ENCODE measurements around the gene PURA. TPM values are rescaled to one million over a fixed set of nuclear protein-coding genes. Genes with fewer than 3 reads are reported as not detected.
A peak's percentile ranks its signal among the peaks of the same experiment; 100 is the strongest.
"Not testable (repeated sequence)": the region's sequence is repeated elsewhere in the genome, so short reads cannot be mapped to it uniquely, and the experiment has no call there.

Gene PURA
- total RNA-seq, 1 donor from 2014 or later, result 26.8 TPM

DNA sequence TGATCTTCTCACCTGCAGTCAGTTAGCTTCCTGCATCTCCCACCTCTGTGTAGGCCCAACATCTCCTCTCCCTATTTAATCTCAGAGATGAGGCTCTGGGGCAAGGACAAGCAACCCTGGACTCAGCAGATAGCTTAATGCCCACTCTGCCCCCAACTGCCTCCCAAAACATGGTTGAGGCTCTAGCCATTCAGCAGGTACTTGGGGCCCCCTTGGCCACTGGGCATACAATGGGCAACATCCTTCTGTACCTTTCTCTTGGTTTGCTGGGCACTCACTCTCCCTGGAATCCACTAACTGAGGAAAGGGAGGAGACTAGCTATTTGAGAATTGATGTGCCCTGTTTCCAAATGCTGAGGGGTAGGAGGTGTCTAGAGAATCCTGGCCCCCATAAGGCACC lies 21.2 kb downstream of the PURA start:
- peak; percentile 15 for DNase-seq (ENCODE audit: low spot score)

GRCh38 chr5:140136624-140137023 lies 22.7 kb downstream of the PURA start:
- no peak for DNase-seq (ENCODE audit: low spot score)

GRCh38 chr5:140140435-140140834 lies 26.5 kb downstream of the PURA start:
- DNase-seq (ENCODE audit: low spot score), result no peak

DNA sequence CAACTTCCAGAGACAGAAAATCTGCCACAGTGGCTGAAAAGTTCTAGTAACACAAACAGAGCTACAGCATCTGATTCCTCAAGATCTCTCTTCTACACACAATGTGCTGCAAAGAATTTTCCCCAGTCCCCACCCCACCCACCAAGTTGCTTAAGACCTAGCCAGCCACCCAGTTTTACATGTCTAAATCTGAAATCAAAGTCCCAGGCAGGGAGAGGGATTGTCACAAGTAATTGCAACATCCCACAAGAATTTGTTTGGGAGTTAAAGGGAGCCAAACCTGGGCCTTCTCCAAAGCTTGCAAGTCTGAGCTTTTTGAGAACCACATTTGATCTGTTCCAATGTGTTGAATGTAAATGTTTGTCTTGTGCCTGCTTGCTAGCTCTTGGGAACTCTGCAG lies 27.3 kb downstream of the PURA start:
- no peak for DNase-seq (ENCODE audit: low spot score)

GRCh38 chr5:140142246-140142645 lies 28.3 kb downstream of the PURA start:
- no peak for DNase-seq (ENCODE audit: low spot score)

DNA sequence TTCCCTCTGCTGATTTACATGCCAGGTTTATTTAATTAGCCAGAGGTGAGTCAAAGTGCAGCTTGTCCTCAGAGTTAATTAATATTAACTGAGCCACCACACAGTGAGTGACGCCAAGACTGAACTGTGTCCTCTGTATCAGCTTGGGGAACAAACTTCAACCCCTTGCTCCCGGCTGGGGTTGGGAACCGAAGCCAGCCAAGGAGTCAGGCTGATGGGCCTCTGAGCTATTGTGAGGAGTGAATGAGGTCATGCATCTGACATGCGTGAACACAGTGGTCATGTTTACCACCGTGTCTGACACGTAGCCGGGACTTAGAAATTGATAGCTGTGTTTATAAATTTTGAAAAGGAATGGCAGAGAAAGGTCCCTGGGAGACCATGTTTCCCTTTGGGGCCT lies 28.9 kb downstream of the PURA start:
- no peak for DNase-seq (ENCODE audit: low spot score)

GRCh38 chr5:140143521-140144258 lies 29.8 kb downstream of the PURA start:
- no peak for DNase-seq (ENCODE audit: low spot score)

GRCh38 chr5:140145256-140145655 lies 31.3 kb downstream of the PURA start:
- DNase-seq (ENCODE audit: low spot score), result no peak

- peak; percentile 71 for DNase-seq (ENCODE audit: low spot score)
Measured at GRCh38 chr5:140145818-140146522, 32.1 kb downstream of the PURA start.

- DNase-seq (ENCODE audit: low spot score), result no peak
Measured at GRCh38 chr5:140146523-140146842, 32.6 kb downstream of the PURA start.

GRCh38 chr5:140147460-140147859 lies 33.6 kb downstream of the PURA start:
- no peak for DNase-seq (ENCODE audit: low spot score)

GRCh38 chr5:140148508-140148907 lies 34.6 kb downstream of the PURA start:
- no peak for DNase-seq (ENCODE audit: low spot score)

DNA sequence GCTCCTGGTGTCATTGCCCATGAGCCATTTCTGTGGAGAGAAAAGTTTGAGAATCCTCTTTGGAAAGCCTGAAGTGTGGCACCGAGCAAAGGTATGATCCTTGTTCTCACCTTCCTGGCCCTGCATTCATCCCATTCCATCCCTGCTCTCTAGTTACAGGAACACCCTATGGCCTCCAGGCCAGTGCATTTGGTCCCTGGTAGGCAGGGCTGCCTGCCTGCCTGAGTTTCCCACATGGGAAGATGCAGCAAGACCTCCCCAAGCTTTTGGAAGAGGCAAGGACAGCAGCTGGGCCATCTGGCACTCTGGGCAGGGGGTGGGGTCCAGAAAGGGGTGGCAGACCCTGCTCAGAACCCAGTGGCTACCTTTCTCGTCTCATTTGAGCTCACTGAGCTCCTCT lies 36.3 kb downstream of the PURA start:
- DNase-seq (ENCODE audit: low spot score), result no peak

- DNase-seq (ENCODE audit: low spot score), result no peak
Measured at GRCh38 chr5:140151144-140152021, 37.5 kb downstream of the PURA start.

DNA sequence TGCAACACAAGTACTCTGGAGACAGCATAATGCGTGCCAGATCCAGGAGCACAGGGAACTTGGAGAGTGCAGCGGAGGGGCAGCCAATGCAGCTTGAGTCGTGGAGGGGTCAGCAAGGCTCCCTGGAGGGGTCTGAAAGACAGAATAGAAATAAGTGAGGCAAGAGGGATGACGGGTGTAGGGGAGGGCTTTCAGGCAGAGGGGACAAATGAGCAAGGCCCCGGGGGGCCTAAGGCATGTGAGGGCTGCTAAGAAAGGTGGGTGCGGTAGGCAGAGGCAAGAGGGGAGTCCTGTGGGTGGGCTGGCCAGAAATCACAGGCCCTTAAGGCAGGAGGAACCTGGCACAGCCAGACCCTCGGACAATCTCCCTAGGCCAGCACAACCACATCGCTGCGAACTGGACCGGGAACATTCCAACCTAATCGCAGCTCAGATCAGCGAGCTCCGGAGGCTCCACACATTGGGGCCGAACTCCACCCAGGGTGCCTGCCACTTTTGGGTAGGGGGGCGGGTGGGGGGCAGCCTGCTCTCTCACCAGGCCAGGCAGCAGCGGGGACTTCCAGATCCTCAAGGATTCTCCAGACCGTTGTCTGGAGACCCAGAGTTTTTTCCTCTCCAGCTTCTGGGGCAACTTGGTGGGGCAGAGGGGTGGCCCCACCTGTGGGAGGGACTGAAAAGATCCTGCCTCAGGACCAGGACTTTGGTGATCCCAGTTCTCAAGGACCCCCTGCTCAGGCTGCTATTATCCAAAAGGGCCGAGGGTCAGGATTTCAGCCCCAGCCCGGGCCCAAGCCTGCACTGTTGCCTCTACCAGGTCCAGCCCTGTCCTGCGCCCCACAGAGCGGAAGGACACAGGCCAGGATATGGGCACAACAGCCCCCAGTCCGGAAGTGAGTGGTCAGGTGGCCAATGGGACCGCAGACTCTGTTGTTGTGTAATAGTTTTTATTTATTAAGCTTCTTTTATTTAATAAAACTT lies 38.4 kb downstream of the PURA start:
- peak; percentile 69 for DNase-seq (ENCODE audit: low spot score)

DNA sequence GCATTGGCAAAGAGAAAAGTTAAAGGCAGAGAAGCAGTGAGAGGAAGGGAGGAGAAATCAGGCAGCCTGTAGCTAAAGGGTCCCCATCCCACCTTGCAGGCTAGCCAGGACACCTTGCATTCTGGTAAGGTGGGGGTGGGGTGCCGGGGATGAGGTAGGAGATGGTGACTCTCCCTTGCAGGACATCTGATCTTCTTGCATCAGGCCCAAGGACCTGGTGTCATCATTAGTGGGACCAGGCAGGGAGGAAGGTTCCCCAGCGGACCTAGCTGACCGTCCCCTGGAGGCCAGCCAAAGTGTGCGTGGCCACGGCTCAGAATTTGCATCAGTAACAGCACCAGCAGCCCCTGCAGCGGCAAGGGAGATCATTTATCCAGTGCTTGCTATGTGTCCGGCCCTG lies 39.3 kb downstream of the PURA start:
- no peak for DNase-seq (ENCODE audit: low spot score)

DNA sequence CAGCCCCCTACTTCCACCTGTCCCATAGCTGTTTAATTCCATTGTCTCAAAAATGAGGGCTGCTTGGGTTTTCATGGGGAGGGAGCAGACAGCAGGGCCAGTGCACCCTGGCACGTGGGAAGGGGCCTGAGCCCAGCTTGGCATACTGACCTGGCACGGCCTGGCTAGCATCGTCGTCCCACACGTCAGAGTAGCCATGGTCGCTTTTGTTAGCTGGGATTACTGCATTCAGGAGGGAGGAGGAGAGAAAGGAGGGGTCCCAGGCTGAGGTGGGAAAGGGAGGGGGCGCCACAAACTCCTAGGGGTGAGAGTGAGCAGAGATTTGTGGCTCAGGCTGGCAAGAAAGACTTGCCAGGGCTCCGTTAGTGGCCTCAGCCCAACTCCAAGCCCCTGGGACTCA lies 40.0 kb downstream of the PURA start:
- no peak for DNase-seq (ENCODE audit: low spot score)

GRCh38 chr5:140154710-140155381 lies 40.9 kb downstream of the PURA start:
- DNase-seq (ENCODE audit: low spot score), result not testable (repeated sequence)

DNA sequence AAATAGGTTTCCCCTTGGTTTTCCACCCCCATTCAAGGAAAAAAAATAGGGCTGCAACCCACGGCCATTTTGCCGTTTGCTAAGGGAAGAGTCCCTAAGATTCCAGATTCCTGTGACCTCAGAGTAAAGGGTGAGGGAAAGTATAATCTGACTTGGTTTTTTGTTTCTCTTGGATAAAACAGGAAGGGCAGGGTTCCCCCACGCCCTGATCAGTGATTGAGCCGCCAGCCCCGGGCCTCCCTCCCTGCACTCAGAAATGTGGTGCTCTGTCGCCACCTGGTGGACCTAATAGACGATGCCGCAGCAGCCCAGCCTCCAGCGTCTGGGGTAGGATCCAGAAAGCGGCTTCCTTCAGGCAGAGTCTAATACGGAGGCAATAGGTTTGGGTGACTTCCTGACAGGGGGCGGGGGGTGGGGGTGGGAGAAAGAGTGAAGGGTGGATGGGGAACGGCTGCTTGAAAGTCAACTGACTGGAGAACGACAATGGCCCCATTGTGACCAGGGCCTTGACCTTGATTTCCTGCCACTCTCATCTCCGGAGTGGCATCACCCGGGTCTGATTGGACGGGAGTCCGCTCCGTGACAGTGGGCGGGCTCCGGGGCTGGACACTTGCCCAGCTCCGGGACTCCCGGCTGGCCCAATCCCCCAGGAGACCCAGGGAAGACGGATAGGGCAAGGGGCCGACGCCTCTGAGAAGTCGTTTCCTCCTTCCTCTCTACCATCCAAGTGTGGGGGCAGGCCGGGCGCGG lies 43.3 kb downstream of the PURA start:
- DNase-seq (ENCODE audit: low spot score), result peak; percentile 94
